Renal cortical epithelial cell (primary cell): ENCODE data around the gene ZSCAN2. TPM values are rescaled to one million over a fixed set of nuclear protein-coding genes. Genes with fewer than 3 reads are reported as not detected.
"Not testable (repeated sequence)": the region's sequence is repeated elsewhere in the genome, so short reads cannot be mapped to it uniquely, and the experiment has no call there.

ENCODE experiments used
- DNase-seq: peaks from one replicate; pipeline ENCODE4 v3.0.0-alpha.2; 2011; ENCODE audit warnings: low read depth
- total RNA-seq: library from RNA; depleted of rRNA; stranded (reverse); fragments of >200 nt; gene quantifications from 2 replicates; pipeline ENCODE4 v1.2.3, GENCODE V29; 2014

Gene ZSCAN2
- total RNA-seq, 1 donor from 2014 or later, result 17.5 TPM

GRCh38 chr15:84638103-84638502 lies 37.3 kb downstream of the ZSCAN2 start:
- peak; percentile 66 for DNase-seq

GRCh38 chr15:84641871-84642270 lies 41.1 kb downstream of the ZSCAN2 start:
- DNase-seq, result not testable (repeated sequence)

- not testable (repeated sequence) for DNase-seq
Measured at GRCh38 chr15:84642640-84643039, 41.8 kb downstream of the ZSCAN2 start.

GRCh38 chr15:84643838-84644237 lies 43.0 kb downstream of the ZSCAN2 start:
- no peak for DNase-seq

- no peak for DNase-seq
Measured at GRCh38 chr15:84645496-84645895, 44.7 kb downstream of the ZSCAN2 start.

- DNase-seq, result no peak
Measured at GRCh38 chr15:84645997-84646396, 45.2 kb downstream of the ZSCAN2 start.

GRCh38 chr15:84647726-84648125 lies 46.9 kb downstream of the ZSCAN2 start:
- DNase-seq, result no peak

- no peak for DNase-seq
Measured at GRCh38 chr15:84648539-84648938, 47.7 kb downstream of the ZSCAN2 start.

- no peak for DNase-seq
Measured at GRCh38 chr15:84649706-84650105, 48.9 kb downstream of the ZSCAN2 start.

GRCh38 chr15:84653584-84653909 lies 52.7 kb downstream of the ZSCAN2 start:
- DNase-seq, result no peak

- peak; percentile 83 for DNase-seq
Measured at GRCh38 chr15:84653910-84654688, 53.3 kb downstream of the ZSCAN2 start, which contains the start of gene WDR73. Gene WDR73 (minus strand): TSS chr15:84654283. CDS start chr15:84654274, 9 bp downstream.

GRCh38 chr15:84654689-84655453 lies 54.1 kb downstream of the ZSCAN2 start:
- peak; percentile 66 for DNase-seq

- DNase-seq, result no peak
Measured at GRCh38 chr15:84656972-84657371, 56.2 kb downstream of the ZSCAN2 start.

- DNase-seq, result no peak
Measured at GRCh38 chr15:84657748-84658079, 56.9 kb downstream of the ZSCAN2 start.

- DNase-seq, result peak; percentile 48
Measured at GRCh38 chr15:84658080-84658787, 57.4 kb downstream of the ZSCAN2 start, which contains the start of gene NMB. Gene NMB (minus strand): TSS chr15:84658199. CDS start chr15:84658152, 47 bp downstream.

GRCh38 chr15:84658788-84659411 lies 58.1 kb downstream of the ZSCAN2 start:
- DNase-seq, result no peak

GRCh38 chr15:84659904-84660781 lies 59.3 kb downstream of the ZSCAN2 start:
- no peak for DNase-seq

GRCh38 chr15:84661001-84661400 lies 60.2 kb downstream of the ZSCAN2 start:
- no peak for DNase-seq

- peak; percentile 30 for DNase-seq
Measured at GRCh38 chr15:84666373-84666772, 65.6 kb downstream of the ZSCAN2 start.

- no peak for DNase-seq
Measured at GRCh38 chr15:84668221-84668982, 67.6 kb downstream of the ZSCAN2 start.
